ENCODE data around the gene CKMT1B.
"Not testable (repeated sequence)": the region's sequence is repeated elsewhere in the genome, so short reads cannot be mapped to it uniquely, and the experiment has no call there.

Gene CKMT1B

GRCh38 chr15:43593328-43594190 is at the start of gene CKMT1B:
CKMT1B (plus strand) TSS chr15:43594027; CDS start chr15:43594219, 192 bp downstream.
- DNase-seq = not testable (repeated sequence)

GRCh38 chr15:43544266-43544665 is 49.6 kb upstream of the CKMT1B start:
- DNase-seq = no peak

- no peak for DNase-seq
Observed at GRCh38 chr15:43545426-43545825, 48.4 kb upstream of the CKMT1B start.

- no peak for DNase-seq
Observed at GRCh38 chr15:43547539-43547938, 46.3 kb upstream of the CKMT1B start.

GRCh38 chr15:43550527-43551363 is 43.1 kb upstream of the CKMT1B start:
- DNase-seq = no peak

GRCh38 chr15:43552256-43552655 is 41.6 kb upstream of the CKMT1B start:
- no peak for DNase-seq

GRCh38 chr15:43552986-43553385 is 40.8 kb upstream of the CKMT1B start:
- DNase-seq = no peak

GRCh38 chr15:43562753-43563152 is 31.1 kb upstream of the CKMT1B start:
- DNase-seq = not testable (repeated sequence)

- DNase-seq = not testable (repeated sequence)
Observed at GRCh38 chr15:43563793-43564192, 30.0 kb upstream of the CKMT1B start.

GRCh38 chr15:43566615-43567014 is 27.2 kb upstream of the CKMT1B start:
- DNase-seq = not testable (repeated sequence)

GRCh38 chr15:43574607-43575006 is 19.2 kb upstream of the CKMT1B start:
- DNase-seq = not testable (repeated sequence)

- not testable (repeated sequence) for DNase-seq
Observed at GRCh38 chr15:43589778-43590466, 3.9 kb upstream of the CKMT1B start, which contains the start of gene PPIP5K1. PPIP5K1 (minus strand) TSS chr15:43590208; CDS start chr15:43584504, 5,704 bp downstream.

GRCh38 chr15:43592841-43593240 is 986 bp upstream of the CKMT1B start:
- DNase-seq = not testable (repeated sequence)

GRCh38 chr15:43599131-43599530 is 5.3 kb downstream of the CKMT1B start:
- not testable (repeated sequence) for DNase-seq

GRCh38 chr15:43600200-43600599 is 6.4 kb downstream of the CKMT1B start:
- DNase-seq = not testable (repeated sequence)

GRCh38 chr15:43602233-43602632 is 8.4 kb downstream of the CKMT1B start:
- not testable (repeated sequence) for DNase-seq

GRCh38 chr15:43617750-43618149 is 23.9 kb downstream of the CKMT1B start:
- not testable (repeated sequence) for DNase-seq

GRCh38 chr15:43618700-43619099 is 24.9 kb downstream of the CKMT1B start, which contains the start of gene STRC:
STRC (minus strand) TSS chr15:43618800; CDS start chr15:43618722, 78 bp downstream.
- not testable (repeated sequence) for DNase-seq

- not testable (repeated sequence) for DNase-seq
Observed at GRCh38 chr15:43622068-43622799, 28.4 kb downstream of the CKMT1B start.

- DNase-seq = no peak
Observed at GRCh38 chr15:43625106-43625505, 31.3 kb downstream of the CKMT1B start.

GRCh38 chr15:43626937-43627336 is 33.1 kb downstream of the CKMT1B start:
- not testable (repeated sequence) for DNase-seq
